ENCODE data around the gene TIAM1. TPM values are rescaled to one million over a fixed set of nuclear protein-coding genes. Genes with fewer than 3 reads are reported as not detected.

The TIAM1 gene
- total RNA-seq, 1 donor from 2014 or later, result 6.7 TPM

DNA sequence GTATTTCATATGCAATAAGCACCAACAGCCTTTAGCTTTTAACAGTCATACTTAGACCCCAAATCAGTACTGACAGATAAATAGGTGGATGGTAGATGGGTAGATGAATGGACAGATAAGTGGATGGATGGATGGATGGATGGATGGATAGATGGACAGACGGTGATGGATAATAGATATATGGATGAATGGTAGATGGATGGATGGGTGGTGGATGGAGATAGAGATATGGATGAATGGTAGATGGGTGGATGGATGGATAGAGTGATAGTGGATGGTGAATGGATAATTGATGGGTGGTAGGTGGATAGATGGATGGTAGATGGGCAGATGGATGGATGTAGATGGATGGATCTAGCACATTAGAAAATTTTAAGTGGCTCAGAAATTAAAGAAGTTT is 62.5 kb downstream of the TIAM1 start:
- H3K36me3 ChIP-seq (ENCODE audit: control insufficient read depth, insufficient read depth, low read length), result no peaks in the 10 kb centered on the region
- TF ChIP-seq, protein P1, sequence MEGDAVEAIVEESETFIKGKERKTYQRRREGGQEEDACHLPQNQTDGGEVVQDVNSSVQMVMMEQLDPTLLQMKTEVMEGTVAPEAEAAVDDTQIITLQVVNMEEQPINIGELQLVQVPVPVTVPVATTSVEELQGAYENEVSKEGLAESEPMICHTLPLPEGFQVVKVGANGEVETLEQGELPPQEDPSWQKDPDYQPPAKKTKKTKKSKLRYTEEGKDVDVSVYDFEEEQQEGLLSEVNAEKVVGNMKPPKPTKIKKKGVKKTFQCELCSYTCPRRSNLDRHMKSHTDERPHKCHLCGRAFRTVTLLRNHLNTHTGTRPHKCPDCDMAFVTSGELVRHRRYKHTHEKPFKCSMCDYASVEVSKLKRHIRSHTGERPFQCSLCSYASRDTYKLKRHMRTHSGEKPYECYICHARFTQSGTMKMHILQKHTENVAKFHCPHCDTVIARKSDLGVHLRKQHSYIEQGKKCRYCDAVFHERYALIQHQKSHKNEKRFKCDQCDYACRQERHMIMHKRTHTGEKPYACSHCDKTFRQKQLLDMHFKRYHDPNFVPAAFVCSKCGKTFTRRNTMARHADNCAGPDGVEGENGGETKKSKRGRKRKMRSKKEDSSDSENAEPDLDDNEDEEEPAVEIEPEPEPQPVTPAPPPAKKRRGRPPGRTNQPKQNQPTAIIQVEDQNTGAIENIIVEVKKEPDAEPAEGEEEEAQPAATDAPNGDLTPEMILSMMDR (IDR thresholded peaks at IDR 0.05; ENCODE audit: insufficient read depth, low read length, poor library complexity, severe bottlenecking), result no peak

DNA sequence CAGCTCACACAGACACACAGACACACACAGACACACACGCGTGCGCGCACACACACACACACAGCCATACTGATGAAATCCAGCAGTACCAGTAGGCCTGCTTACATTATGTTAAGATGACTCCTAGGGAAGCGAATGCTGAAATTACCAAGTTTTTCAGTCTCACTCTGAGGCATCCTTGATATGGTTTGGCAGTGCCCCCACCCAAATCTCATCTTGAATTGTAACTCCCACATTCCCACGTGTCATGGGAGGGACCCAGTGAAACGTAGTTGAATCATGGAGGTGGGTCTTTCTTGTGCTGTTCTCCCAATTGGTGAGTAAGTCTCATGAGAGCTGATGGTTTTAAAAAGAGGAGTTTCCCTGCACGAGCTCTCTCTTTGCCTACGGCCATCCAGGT is 64.1 kb downstream of the TIAM1 start:
- Histone ChIP-seq H3K36me3 (ENCODE audit: control insufficient read depth, insufficient read depth, low read length) (no peaks in the 10 kb centered on the region), H3K4me3 (ENCODE audit: low read depth, low read length) (no peak overlapping the region), H3K27me3 (ENCODE audit: control insufficient read depth, insufficient read depth, low read length) (no peaks in the 10 kb centered on the region)
- no peak for DNase-seq (ENCODE audit: low read depth)
- TF ChIP-seq, protein P1 (IDR thresholded peaks at IDR 0.05; ENCODE audit: insufficient read depth, low read length, poor library complexity, severe bottlenecking), result no peak

More for the DNA sequence above, 62.5 kb downstream of the TIAM1 start:
- no peaks in the 10 kb centered on the region for H3K27me3 ChIP-seq (ENCODE audit: control insufficient read depth, insufficient read depth, low read length)
- DNase-seq (ENCODE audit: low read depth), result no peak
- H3K4me3 ChIP-seq (ENCODE audit: low read depth, low read length), result no peak overlapping the region

DNA sequence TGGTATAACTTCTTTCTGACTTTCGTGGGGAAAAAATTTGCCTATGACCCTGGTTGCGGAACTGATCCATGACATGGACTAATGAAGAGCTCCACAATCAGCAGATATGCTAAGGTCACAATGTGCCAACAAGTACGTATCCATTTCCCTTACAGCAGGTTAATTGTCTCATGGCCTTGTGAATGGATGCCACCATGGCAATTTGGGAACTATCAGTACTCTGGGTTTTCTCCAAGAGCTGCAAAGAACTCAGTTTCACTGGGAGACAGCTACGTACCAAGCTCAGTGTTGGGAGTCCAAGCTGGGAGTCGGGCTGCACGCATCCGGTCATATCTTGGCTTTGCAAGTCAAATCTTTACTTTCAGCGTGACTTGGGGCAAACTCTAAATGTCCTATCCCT is 64.8 kb downstream of the TIAM1 start:
- TF ChIP-seq, protein P1 (IDR thresholded peaks at IDR 0.05; ENCODE audit: insufficient read depth, low read length, poor library complexity, severe bottlenecking), result no peak

DNA sequence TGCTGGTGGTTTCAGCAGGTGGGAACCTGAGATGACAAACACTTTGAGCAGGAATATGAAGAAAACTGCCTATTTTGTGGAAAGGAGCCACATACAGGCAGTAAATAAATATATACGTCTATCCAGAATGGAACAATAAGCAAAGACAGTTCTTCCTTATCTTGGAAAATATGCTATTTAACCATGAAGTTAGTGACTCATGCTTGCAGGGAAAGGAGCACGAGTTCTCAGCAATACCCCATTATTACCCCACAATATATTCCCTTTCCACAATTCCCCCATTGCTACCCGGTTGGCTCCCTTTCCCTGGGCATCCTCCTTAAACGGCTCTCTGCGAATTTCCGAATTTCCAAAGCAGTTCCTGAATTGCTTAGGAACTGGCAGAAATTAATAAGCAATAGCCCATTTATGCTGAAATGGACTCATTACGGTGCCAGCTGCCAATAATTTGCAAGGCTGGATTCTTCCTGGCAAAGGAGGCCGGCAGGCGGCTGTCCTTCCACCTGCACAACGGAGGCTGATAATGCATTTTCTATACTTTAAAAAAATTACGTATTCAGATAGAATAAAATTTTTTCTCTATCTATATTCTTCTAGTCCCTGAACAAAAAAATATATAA is 65.4 kb downstream of the TIAM1 start:
- H3K4me3 ChIP-seq (ENCODE audit: low read depth, low read length), result no peak overlapping the region
- DNase-seq (ENCODE audit: low read depth), result no peak
- no peaks in the 10 kb centered on the region for H3K27me3 ChIP-seq (ENCODE audit: control insufficient read depth, insufficient read depth, low read length)
- no peaks in the 10 kb centered on the region for H3K36me3 ChIP-seq (ENCODE audit: control insufficient read depth, insufficient read depth, low read length)
- TF ChIP-seq, protein P1 (IDR thresholded peaks at IDR 0.05; ENCODE audit: insufficient read depth, low read length, poor library complexity, severe bottlenecking), result no peak

More for the DNA sequence above, 64.8 kb downstream of the TIAM1 start:
- Histone ChIP-seq H3K27me3 (ENCODE audit: control insufficient read depth, insufficient read depth, low read length) (no peaks in the 10 kb centered on the region), H3K4me3 (ENCODE audit: low read depth, low read length) (no peak overlapping the region), H3K36me3 (ENCODE audit: control insufficient read depth, insufficient read depth, low read length) (no peaks in the 10 kb centered on the region)
- DNase-seq (ENCODE audit: low read depth), result no peak

DNA sequence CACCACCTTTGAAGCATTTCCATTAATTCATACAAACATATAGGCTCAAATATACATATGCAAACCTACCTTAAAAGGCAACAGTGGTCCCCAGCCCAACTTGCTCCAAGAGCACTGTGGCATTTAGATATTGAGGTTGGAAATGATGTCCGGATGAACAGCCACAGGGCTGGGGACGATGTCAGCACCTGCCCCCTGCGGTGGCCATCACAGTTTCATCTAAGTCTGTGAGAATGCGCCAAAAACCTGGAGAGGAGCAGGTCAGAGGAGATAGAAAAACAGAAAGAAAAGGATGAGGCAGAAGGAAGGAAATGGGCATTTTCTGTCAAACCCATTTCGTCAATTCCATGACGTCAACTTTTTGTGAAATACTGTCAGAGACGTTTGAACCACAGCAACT is 67.4 kb downstream of the TIAM1 start:
- H3K4me3 ChIP-seq (ENCODE audit: low read depth, low read length), result no peak overlapping the region
- H3K27me3 ChIP-seq (ENCODE audit: control insufficient read depth, insufficient read depth, low read length), result no peaks in the 10 kb centered on the region
- no peaks in the 10 kb centered on the region for H3K36me3 ChIP-seq (ENCODE audit: control insufficient read depth, insufficient read depth, low read length)
- TF ChIP-seq, protein P1 (IDR thresholded peaks at IDR 0.05; ENCODE audit: insufficient read depth, low read length, poor library complexity, severe bottlenecking), result no peak
- no peak for DNase-seq (ENCODE audit: low read depth)

DNA sequence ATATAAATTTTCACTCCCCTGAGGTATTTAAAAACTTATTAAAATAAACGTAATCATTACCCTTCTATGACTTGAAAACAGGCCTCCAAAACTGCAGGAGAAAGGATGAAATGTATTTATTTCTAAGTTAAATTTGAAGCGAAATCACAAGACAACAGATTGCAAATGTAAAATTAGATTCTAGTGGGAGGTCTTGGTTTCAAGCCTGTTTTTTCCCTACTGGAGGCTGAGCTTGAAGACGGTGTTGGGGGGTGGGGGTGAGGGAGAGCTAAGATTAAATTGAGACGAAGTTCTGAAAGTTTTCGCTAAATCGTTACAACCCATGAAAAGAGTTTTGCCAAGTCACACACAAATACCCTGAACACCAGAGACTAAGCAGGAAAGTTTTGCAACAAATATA is 68.2 kb downstream of the TIAM1 start:
- no peak for DNase-seq (ENCODE audit: low read depth)
- H3K36me3 ChIP-seq (ENCODE audit: control insufficient read depth, insufficient read depth, low read length), result no peaks in the 10 kb centered on the region
- no peaks in the 10 kb centered on the region for H3K27me3 ChIP-seq (ENCODE audit: control insufficient read depth, insufficient read depth, low read length)
- no peak overlapping the region for H3K4me3 ChIP-seq (ENCODE audit: low read depth, low read length)
- TF ChIP-seq, protein P1 (IDR thresholded peaks at IDR 0.05; ENCODE audit: insufficient read depth, low read length, poor library complexity, severe bottlenecking), result no peak
